ENCODE measurements around the gene ZNF526.

DNA sequence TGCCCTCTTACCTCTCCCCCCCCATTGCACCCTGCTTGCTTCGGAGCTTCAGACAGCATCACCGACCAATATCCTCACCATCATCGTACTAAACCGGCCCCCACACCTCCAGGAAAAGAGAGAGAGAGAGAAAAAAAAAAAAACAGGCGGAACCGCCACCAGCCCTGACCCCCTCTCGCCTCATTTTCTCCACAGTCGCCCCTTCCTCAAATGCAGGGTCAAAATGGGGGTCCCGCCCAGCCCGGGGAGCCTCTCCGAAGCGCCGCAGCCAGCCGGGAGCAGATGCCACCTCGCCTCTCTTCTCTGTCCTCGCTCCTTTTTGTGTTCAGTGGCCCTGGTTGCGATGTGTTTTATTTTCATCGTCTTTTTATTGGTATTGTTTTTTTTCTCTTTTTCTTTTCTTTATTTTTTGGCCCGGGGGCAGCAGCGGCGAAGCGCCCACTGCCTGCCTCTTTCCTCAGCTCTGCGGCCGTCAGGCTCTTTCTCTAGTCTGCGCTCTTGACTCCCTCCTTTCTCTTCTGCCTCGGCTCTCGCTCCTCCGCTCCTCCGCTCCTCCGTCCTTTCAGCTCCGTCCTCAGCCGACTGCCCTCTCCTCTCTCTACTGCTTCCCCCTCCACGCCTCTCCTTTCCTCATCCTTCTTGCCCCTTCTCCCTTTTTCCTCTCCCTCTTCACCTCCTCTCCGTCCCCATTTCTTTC is 44.0 kb upstream of the ZNF526 start:
- TF ChIP-seq POLR2AphosphoS5 (IDR thresholded peaks at IDR 0.05; ENCODE audit: low read depth, low read length): no peak
- TF ChIP-seq POLR2A (IDR thresholded peaks at IDR 0.05; ENCODE audit: low read depth, low read length): no peak
